Measurements from ENCODE around the gene TNS4.

Gene TNS4

GRCh38 chr17:40491486-40491885, 9.9 kb downstream of the TNS4 start:
- no peak for DNase-seq (ENCODE audit: low read depth in 2 of 2)

GRCh38 chr17:40490982-40491381, 10.4 kb downstream of the TNS4 start:
- no peak for DNase-seq (ENCODE audit: low read depth in 2 of 2)

GRCh38 chr17:40490289-40490853, 11.1 kb downstream of the TNS4 start:
- no peak for DNase-seq (ENCODE audit: low read depth in 2 of 2)

- no peak for DNase-seq (ENCODE audit: low read depth in 2 of 2)
Observed at GRCh38 chr17:40487371-40488020, 13.9 kb downstream of the TNS4 start.

GRCh38 chr17:40486522-40487370, 14.7 kb downstream of the TNS4 start:
- DNase-seq (ENCODE audit: low read depth in 2 of 2) = no peak

- DNase-seq (ENCODE audit: low read depth in 2 of 2) = no peak
Observed at GRCh38 chr17:40485851-40486521, 15.4 kb downstream of the TNS4 start.

GRCh38 chr17:40484973-40485530, 16.4 kb downstream of the TNS4 start:
- no peak for DNase-seq (ENCODE audit: low read depth in 2 of 2)

GRCh38 chr17:40484285-40484972, 17.0 kb downstream of the TNS4 start:
- no peak for DNase-seq (ENCODE audit: low read depth in 2 of 2)

GRCh38 chr17:40483679-40484078, 17.7 kb downstream of the TNS4 start:
- DNase-seq (ENCODE audit: low read depth in 2 of 2) = no peak

GRCh38 chr17:40482722-40483121, 18.7 kb downstream of the TNS4 start:
- DNase-seq (ENCODE audit: low read depth in 2 of 2) = no peak

GRCh38 chr17:40481106-40481505, 20.3 kb downstream of the TNS4 start:
- no peak for DNase-seq (ENCODE audit: low read depth in 2 of 2)

- peak; percentile 65 to 71 for DNase-seq (ENCODE audit: low read depth in 2 of 2)
Observed at GRCh38 chr17:40480501-40481003, 20.9 kb downstream of the TNS4 start.

- no peak for DNase-seq (ENCODE audit: low read depth in 2 of 2)
Observed at GRCh38 chr17:40479754-40480480, 21.5 kb downstream of the TNS4 start.

GRCh38 chr17:40478486-40478885, 22.9 kb downstream of the TNS4 start:
- DNase-seq (ENCODE audit: low read depth in 2 of 2) = no peak

GRCh38 chr17:40477796-40478195, 23.6 kb downstream of the TNS4 start:
- no peak for DNase-seq (ENCODE audit: low read depth in 2 of 2)

GRCh38 chr17:40475234-40475908, 26.1 kb downstream of the TNS4 start:
- DNase-seq (ENCODE audit: low read depth in 2 of 2) = no peak

GRCh38 chr17:40474419-40475002, 26.9 kb downstream of the TNS4 start:
- no peak for DNase-seq (ENCODE audit: low read depth in 2 of 2)

- no peak for DNase-seq (ENCODE audit: low read depth in 2 of 2)
Observed at GRCh38 chr17:40473573-40474365, 27.7 kb downstream of the TNS4 start.
